NCI-H2029 treated with DMSO at 0.1 percent for 48 hours (cell line): ENCODE measurements around the gene GALNT17.

Source experiments
- DNase-seq: peaks from one replicate; lab custom pipeline; 2025; lab: John Stamatoyannopoulos, UW

The GALNT17 gene

DNA sequence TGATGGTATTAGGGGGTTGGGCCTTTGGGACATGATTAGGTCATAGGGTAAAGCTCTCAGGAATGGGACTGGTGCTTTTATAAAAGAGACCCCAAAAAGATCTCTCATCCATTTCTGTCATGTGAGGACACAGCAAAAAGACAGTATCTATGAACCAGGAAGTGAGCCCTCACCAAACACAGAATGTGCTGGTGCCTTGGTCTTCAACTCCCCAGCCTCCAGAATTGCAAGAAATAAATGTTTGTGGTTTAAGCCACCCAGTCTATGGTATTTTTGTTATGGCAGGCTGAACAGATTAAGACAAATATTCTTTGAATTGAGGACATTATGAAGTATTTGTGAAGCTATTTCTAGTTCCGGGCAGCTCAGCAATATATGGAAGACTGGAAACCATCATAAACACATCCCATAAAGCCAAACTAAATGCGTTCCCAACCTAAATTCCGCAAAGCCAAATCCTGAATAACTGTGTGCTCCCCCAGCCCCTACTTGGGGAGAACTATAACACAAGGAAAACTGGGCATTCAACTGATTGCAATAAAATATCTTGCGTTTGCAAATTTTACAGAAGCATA, 153.7 kb downstream of the GALNT17 start:
- DNase-seq, result no peak

DNA sequence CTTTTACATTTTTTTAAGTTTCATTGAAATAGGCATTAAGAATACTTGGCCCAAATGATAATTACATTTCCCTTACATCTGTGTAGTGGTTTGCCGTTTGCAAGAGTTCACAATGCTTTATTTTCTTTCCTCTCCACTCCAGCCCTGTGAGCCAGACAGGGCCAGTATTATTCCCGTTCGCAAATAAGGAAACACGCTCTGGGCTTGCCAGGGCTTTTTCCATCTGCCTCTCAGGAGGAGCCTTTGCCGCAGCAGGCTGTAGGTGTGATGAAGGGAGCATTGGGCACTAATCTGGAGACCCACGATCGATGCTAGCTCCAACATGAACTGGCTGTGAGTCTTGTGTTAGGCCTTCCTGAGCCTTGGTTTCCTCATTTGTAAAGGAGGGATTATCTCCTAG, 154.4 kb downstream of the GALNT17 start:
- no peak for DNase-seq

DNA sequence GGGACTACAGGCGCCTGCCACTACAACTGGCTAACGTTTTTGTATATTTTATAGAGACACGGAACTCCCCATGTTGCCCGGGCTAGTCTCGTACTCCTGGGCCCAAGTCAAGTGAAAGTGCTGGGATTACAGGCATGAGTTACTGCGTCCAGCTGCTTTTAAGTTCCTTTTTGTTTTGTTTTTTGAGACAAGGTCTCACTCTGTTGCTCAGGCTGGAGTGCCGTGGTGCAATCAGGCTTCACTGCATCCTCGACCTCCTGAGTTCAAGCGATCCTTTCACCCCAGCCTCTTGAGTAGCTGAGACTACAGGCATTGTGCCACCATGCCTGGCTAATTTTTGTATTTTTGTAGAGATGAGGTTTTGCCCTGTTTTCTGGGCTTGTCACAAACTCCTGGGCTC, 155.0 kb downstream of the GALNT17 start:
- DNase-seq, result no peak

DNA sequence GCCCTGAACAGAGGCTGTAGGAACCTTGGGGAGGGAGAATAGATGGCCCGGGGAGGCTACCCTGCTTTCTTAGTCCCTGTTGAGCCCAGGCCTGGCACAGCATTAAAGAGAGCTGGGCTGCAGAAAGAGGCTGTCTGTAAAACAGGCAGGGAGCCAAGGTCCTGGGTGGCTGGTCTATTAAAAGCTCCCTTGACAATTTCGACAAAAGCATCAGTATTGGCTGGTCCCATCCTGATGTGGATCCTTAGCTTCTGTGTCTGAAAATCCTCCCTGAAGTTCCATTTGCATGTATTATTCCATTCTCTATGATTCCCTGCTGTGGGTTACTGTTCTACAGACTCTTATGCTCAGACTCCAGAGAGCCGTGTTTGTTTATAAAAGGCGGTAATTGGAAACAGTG, 158.5 kb downstream of the GALNT17 start:
- DNase-seq, result no peak

DNA sequence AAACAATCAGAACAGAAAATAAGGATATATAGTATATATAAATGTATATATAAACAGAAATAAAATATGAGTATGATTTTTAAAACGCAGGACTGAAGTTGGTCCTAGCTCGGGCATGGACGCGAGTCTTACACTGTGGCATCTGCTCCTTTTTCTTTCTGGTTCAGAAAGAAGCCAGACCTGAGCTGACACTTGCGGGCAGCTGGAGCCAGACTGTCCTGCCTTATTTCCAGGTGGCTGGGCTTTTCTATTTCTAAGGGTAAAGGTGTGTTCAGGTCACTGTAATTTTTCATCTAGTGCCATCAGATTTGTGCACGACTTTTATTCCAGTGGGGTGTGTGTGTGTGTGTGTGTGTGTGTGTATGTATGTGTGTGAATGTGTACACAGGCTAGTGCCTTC, 166.4 kb downstream of the GALNT17 start:
- DNase-seq, result no peak

DNA sequence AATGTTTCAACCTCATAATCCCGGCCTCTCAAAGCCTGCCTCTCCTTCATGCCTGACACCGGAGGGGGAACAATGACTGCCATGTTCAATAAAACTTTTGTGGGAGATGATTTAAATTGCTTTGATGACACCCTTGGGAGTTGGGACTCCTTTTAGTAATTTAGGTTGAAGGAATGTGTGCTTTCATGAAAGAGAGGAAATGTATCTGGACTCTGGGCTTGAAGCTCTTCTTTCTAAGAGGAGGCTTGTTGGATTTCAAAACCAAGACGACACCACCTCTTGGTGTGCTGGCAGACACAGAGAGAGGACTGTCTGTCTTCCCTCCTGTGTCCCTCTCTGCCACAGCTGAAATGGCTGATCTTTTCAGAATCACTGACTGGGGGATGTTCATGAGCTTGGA, 168.1 kb downstream of the GALNT17 start:
- DNase-seq, result no peak

DNA sequence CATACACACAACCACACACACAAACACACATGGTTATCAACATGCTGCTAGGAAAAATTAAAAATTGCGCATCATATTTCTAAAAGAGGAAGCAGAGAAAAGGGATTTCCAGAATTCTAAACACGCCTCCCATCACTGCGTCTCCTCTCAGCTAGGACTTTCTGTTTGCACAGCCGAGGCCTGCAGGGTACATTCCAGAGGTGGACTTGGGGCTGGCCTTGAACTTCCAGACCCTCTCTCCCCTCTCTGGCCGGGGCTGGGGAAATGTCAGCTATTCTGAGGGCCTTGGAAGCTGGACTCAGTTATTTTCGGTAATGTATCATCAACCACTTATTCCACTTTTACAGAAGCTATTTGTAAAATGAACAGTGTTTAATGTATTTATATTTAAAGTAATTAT, 168.7 kb downstream of the GALNT17 start:
- DNase-seq, result no peak

DNA sequence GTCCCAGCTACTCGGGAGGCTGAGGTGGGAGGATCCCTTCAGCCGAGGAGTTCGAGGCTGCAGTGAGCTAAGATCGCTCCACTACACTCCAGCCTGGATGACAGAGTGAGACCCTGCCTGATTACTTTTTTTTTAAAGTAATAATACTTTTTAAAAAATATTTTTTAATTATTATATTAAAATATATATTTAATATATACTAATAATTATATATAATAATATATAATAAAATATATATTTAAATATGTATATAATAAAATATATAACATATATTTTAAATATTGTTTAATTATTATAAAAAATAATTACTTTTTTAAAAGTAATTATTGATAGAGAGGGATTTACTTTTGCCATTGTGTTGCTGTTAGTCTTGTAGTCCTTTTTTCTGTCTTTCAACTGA, 169.2 kb downstream of the GALNT17 start:
- no peak for DNase-seq

DNA sequence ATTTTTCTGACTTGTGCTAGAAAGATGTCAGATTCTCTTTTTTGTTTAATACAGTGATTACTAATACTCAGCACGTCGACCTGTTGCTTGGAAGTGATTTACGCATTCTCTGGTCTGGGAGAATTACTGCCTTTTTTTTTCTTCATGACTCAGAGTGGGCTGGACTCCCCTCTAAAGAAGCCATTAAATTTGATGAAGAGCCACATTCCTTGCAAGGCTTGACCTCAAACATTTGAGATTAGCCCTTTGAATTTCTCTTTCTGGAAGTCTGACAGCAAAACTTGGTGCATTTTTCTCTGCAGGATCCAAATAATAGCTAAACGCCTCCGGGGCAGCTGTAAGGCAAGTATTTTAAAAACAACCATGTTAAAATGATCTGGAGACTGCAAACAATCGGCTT, 171.6 kb downstream of the GALNT17 start:
- DNase-seq, result no peak

DNA sequence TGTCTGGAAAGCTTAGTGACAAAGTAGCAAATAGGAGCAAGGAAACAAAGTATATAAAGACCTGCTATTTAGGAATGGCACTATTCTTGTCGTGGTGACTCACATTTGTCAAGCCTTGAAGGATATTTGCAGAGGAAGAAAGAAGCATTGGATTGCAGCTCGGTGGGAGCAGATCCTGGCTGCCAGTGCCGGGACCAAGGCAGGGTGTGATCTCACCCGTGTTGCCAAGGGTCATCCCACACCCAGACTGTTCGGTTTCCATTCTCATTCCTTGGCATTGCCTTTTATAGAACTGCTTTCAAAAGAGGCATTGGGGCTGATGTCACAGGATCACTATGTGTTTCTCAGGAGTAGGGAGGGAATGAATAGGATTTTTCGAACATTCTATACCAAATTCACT, 176.2 kb downstream of the GALNT17 start:
- DNase-seq, result no peak

DNA sequence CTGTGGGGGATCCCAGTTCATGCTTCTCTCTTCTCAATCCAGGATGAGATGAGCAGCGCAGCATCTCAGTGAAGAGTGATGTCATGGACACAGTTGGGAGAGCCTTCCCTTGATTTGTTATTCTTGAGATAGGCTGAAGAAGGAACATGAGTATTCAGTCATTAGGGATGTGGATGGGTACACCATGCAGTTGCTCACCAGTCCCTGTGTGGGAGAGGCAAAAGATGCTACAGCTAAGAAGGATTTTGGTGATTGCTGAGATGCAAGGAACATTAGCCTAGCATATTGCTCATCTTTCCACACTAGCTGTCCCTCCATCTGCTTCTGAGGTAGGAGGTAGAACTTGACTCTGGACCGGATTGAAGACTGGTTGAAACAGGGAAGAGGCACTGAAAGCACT, 179.6 kb downstream of the GALNT17 start:
- no peak for DNase-seq

DNA sequence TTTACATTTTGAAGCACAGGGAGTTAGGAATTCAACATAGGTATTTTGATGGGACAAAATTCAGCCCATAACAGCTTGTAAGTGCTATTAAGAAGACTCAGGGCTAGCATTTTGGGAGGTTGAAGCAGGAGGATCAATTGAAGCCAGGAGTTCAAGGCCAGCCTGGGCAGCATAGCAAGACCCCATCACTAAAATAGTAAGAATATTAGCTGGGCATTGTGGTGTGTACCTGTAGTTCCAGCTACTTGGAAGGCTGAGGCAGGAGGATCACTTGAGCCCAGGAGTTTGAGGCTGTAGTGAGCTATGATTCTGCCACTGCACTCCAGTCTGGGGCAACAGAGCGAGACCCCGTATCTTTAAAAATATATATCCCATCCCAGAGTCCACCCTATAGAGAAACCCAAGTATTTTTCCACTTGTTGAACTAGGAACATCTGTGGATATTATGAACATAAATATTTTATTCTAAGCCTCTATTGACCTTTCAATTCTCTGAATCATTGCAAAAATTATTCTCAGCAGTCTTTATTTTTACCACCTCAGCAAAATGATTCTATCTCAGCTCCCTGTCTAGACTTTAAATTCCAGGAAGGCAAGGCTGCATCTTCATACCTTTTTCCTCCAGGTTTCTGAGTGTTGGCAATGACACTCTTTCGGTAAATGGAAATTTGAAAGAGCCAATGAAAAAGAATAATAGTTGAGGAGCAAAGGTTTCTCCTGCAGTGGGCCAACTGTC, 181.0 kb downstream of the GALNT17 start:
- no peak for DNase-seq

DNA sequence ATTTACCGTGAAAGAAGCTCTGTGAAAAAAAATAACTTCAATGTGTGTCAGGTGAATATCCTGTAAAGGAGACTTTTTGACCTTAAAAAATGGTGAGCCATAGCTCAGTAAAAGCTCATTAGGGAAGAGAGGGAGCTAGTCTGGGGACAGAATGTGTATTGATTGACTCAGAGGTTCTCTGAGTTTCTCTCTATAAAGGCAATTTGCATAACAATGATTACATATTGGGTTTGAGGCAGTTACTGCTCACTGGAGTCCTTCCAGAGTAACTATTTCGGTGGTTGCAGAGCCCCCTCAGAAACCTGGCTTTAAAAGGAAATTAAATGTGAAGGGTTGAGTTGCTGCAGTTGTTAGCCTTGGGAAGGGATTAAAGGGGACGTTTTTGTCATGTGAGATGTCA, 181.6 kb downstream of the GALNT17 start:
- no peak for DNase-seq

DNA sequence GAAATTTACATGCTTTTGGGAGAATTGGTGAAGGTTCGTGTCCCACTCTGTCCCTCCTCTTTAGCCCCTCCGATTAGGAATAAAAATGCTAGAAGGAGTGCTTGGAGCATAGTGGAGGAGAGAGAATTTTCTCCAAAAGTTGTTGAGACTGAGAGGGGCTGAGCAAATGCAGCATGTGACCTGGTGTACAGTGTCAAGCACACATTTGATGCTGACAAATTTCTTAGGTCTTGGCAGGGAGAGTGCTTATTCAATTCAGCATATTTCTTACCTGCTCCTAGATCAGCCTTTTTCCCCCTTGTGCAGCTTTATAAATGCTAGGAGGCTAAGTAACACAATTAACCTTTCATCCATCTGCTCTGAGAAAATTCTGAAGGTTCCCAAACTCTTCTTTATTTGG, 189.0 kb downstream of the GALNT17 start:
- no peak for DNase-seq

DNA sequence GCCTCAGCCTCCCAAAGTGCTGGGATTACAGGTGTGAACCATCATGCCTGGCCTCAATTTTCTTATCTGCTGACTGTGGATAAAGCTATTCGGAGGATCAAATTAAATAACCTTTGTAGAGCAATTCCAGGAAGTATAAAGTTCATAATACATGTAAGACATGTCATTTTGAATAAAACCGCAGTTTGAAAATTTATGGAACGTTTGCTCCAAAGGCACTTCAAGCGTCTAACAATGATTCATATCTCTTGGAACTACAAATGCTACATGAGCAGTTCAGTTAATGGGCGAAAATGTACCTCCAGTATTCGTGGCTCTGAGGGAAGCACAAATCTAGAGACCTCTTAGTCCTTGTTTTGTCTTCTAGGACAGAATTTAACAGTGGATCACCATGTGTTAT, 190.3 kb downstream of the GALNT17 start:
- DNase-seq, result no peak

DNA sequence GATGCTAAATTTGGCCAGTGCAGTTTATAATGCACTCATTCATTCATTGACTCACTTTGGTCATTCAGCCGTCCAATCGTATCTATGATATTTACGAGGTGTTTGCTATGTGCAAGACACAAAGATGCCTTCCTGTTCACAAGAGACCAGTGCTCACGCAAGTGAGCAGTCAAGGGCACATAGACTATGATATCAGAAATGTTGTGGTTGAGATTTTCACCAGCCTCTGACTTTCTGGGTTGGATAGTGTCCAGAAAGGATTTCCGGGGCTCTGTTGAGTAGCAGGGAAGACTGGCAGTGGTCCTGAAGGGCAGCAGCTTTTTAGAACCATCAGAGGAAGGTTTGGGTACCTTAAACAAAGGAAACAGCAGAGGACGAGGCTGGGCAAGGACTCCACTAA, 191.8 kb downstream of the GALNT17 start:
- DNase-seq, result no peak

DNA sequence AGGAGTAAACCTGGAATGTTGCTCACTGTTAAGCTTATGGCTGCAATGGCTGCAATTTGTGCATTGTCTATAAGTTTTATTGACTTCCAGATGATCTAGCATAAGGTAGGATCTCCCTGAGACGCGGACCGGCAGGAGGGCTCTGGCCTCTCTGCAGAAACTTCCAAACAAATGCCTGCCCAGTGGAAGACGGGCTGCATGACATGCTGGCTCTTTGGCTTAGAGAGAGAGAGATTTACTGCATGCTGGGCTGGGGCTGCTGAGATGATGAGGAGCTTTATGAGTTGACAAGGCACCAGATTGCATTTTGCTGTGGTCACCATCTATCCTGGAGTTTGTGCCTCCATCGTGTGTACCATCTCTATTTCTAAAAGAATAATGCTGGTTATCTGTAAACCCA, 193.2 kb downstream of the GALNT17 start:
- DNase-seq, result no peak

DNA sequence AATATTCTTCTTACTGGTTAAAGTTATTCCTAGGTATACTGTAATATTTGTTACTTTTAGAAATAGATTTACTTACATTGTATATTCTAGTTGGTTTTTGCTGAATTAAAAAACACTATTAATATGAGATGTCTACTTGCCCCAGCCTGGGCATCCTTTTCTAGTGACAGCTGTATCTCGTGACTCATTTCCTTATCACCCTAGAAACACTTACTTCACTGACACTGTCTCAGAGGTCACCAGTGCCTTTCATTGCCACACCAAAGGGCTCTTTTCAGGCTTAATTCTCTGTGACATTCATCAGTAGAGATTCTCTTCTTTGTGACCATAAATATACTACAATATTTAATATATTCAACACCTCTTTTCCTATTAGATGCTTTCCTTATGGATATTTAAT, 194.7 kb downstream of the GALNT17 start:
- no peak for DNase-seq

DNA sequence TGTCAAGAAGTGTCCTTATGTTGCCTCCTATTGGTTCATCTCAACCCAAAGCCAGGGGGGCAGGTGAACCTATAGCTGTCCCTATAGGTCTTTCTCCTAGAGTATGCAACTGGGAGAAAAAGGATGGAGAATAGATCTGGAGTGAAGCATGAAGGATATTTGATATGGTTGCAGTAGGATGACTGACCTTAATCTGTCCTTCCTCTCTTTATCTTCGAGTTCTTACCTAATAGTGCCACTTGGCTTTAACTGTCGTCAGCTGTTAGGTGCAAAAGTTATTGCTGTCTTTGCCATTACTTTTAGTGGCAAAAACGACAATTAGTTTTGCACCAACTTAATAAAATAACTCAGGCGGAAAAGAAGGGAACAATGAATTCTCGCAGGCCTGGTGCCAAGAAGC, 196.0 kb downstream of the GALNT17 start:
- DNase-seq, result no peak

DNA sequence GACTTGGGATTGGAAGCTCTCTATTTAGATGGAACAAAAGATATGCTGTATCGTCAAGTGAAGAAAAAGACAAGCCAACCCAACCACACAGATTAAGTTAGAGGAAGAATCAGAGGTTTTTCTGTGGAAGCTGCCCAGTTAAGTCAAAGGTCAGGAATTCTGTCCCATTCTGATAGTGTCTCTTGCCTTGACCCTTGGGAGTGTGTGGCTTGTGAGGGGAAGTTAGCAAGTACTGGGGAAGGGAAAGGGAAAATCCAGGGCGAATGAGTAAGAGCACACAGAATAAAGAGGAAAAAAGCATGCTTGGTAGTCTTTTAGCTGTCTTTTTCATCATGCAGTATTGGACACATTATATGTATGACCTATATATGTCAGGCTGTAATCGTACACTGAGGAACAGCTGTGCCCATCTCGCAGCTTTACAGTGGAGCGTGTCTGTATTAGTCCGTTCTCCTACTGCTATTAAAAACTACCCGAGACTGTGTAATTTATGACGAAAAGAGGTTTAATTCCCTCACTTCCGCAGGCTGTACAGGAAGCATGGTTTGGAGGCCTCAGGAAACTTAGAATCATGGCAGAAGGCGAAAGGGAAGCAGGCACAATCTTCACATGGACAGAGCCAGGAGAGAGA, 197.2 kb downstream of the GALNT17 start:
- DNase-seq, result no peak

DNA sequence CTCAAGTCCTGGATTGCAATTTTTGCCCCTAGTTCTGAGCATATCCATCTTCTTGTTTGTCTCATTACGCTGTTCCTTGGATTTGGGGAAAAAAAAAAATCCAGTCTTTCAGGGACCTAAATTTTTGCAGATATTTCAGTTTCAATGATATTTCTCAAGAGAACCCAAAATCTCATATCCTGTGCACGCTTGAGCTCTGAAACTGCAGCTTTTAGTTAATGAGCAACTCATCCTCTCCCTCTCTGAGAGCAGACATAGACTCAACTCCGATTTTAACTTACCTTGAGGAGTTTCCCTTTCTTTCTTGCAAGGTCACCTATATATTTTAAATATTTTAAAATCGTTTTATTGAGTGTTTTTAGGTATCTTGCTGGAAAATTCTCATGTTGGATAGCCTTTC, 200.3 kb downstream of the GALNT17 start:
- no peak for DNase-seq

DNA sequence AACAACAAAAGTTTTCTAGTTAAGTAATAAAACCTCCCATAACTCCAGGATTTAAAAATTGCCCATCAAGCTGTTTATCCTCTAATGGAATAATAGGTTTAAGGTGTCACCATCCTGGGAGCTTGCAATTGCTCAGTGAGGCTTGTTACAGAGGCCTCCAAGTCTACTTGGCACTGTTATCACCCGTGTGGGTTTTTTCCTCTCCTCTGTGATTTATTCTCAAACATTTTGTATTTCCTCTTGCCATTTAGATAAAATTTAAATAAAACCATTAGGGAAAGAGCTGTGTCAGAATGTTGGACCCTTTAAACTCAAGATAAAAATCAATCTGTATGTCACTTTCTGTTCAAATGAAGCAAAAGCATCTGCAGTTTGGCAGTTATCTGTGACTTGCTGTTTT, 202.6 kb downstream of the GALNT17 start:
- no peak for DNase-seq

DNA sequence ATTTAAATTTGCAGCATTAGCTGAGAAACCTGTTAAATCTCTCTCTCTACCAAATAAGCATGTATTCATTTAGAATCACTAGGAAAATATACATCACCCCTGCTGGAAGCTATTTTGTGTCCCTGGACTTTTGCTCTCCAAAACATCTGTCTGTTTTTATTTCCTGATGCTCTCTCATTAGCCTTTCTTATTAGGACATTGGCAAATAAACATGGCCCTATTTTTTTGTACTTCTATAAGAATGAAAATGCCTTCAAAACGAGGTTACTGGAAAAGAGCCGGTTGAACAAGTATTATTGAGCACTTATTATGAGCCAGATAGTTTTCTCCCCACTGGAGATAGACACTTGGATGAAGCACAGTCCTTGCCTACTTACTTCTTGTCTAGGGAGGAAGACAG, 206.9 kb downstream of the GALNT17 start:
- DNase-seq, result no peak

DNA sequence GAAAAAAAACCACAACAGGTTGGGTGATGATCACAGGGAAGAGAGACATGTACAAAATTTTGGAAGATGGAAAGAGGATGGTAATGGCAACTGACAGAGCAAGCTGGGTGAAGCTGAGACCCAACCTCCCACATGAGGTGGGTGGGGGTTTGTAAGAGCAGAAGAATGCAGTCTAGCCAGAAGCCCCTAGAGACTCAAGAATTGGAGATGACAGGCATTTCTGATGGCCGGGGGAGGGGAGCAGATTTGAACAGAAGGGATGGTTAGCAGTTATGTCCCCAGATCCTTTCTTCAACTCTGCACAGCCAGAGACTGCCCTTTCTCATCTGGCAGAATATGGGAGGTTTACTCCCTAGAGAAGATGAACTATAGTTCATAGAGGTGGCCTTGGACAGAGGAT, 208.0 kb downstream of the GALNT17 start:
- no peak for DNase-seq
